ENCODE measurements around the gene NRXN3.

- TF ChIP-seq CTCF (IDR thresholded peaks at IDR 0.05) (no peak), POLR2A (IDR thresholded peaks at IDR 0.05) (no peak), POLR2AphosphoS5 (IDR thresholded peaks at IDR 0.05) (no peak), EP300 (IDR thresholded peaks at IDR 0.05) (no peak)
Measured at GRCh38 chr14:78445275-78445674, 275.1 kb downstream of the NRXN3 start.

Data from stomach (tissue), 4 donors.